ENCODE measurements around the gene SOX5.

SOX5 gene

GRCh38 chr12:23867794-23868193 lies 81.7 kb downstream of the SOX5 start:
- DNase-seq (ENCODE audit: low spot score): no peak
- no peaks in the 10 kb centered on the region for H3K4me1 ChIP-seq (ENCODE audit: insufficient read depth, poor library complexity, severe bottlenecking)
- no peaks in the 10 kb centered on the region for H3K27me3 ChIP-seq (ENCODE audit: insufficient read depth, poor library complexity, severe bottlenecking)
- no peak overlapping the region for H3K4me3 ChIP-seq (ENCODE audit: severe bottlenecking)
- no peak for ATAC-seq (ENCODE audit: low read depth)
- no peaks in the 10 kb centered on the region for H3K9me3 ChIP-seq (ENCODE audit: severe bottlenecking)
- H3K27ac ChIP-seq (ENCODE audit: poor library complexity, severe bottlenecking): no peak overlapping the region
- TF ChIP-seq CTCF (IDR thresholded peaks at IDR 0.05; ENCODE audit: poor library complexity, severe bottlenecking): no peak
- no peaks in the 10 kb centered on the region for H3K36me3 ChIP-seq (ENCODE audit: low read depth)

GRCh38 chr12:23862701-23863100 lies 86.8 kb downstream of the SOX5 start:
- TF ChIP-seq CTCF (IDR thresholded peaks at IDR 0.05; ENCODE audit: poor library complexity, severe bottlenecking): no peak
- ATAC-seq (ENCODE audit: low read depth) (no peak), DNase-seq (ENCODE audit: low spot score) (no peak)
- Histone ChIP-seq H3K9me3 (ENCODE audit: severe bottlenecking) (no peaks in the 10 kb centered on the region), H3K4me1 (ENCODE audit: insufficient read depth, poor library complexity, severe bottlenecking) (no peaks in the 10 kb centered on the region), H3K27ac (ENCODE audit: poor library complexity, severe bottlenecking) (no peak overlapping the region), H3K36me3 (ENCODE audit: low read depth) (no peaks in the 10 kb centered on the region), H3K4me3 (ENCODE audit: severe bottlenecking) (no peak overlapping the region), H3K27me3 (ENCODE audit: insufficient read depth, poor library complexity, severe bottlenecking) (no peaks in the 10 kb centered on the region)

- Histone ChIP-seq H3K9me3 (ENCODE audit: severe bottlenecking) (no peaks in the 10 kb centered on the region), H3K36me3 (ENCODE audit: low read depth) (no peaks in the 10 kb centered on the region), H3K4me1 (ENCODE audit: insufficient read depth, poor library complexity, severe bottlenecking) (no peaks in the 10 kb centered on the region), H3K4me3 (ENCODE audit: severe bottlenecking) (no peak overlapping the region), H3K27ac (ENCODE audit: poor library complexity, severe bottlenecking) (no peak overlapping the region), H3K27me3 (ENCODE audit: insufficient read depth, poor library complexity, severe bottlenecking) (no peaks in the 10 kb centered on the region)
- no peak for TF ChIP-seq CTCF (IDR thresholded peaks at IDR 0.05; ENCODE audit: poor library complexity, severe bottlenecking)
- ATAC-seq (ENCODE audit: low read depth) (no peak), DNase-seq (ENCODE audit: low spot score) (no peak)
These were observed 89.5 kb downstream of the SOX5 start for GRCh38 chr12:23860019-23860418.

- Histone ChIP-seq H3K27me3 (ENCODE audit: insufficient read depth, poor library complexity, severe bottlenecking) (no peaks in the 10 kb centered on the region), H3K27ac (ENCODE audit: poor library complexity, severe bottlenecking) (no peak overlapping the region), H3K4me1 (ENCODE audit: insufficient read depth, poor library complexity, severe bottlenecking) (no peaks in the 10 kb centered on the region), H3K36me3 (ENCODE audit: low read depth) (no peaks in the 10 kb centered on the region), H3K4me3 (ENCODE audit: severe bottlenecking) (no peak overlapping the region), H3K9me3 (ENCODE audit: severe bottlenecking) (no peaks in the 10 kb centered on the region)
- TF ChIP-seq CTCF (IDR thresholded peaks at IDR 0.05; ENCODE audit: poor library complexity, severe bottlenecking): no peak
- DNase-seq (ENCODE audit: low spot score) (no peak), ATAC-seq (ENCODE audit: low read depth) (no peak)
These were observed 92.3 kb downstream of the SOX5 start for GRCh38 chr12:23857178-23857577.

- TF ChIP-seq CTCF (IDR thresholded peaks at IDR 0.05; ENCODE audit: poor library complexity, severe bottlenecking): no peak
- ATAC-seq (ENCODE audit: low read depth): no peak
- no peaks in the 10 kb centered on the region for H3K27me3 ChIP-seq (ENCODE audit: insufficient read depth, poor library complexity, severe bottlenecking)
- no peaks in the 10 kb centered on the region for H3K9me3 ChIP-seq (ENCODE audit: severe bottlenecking)
- no peak overlapping the region for H3K4me3 ChIP-seq (ENCODE audit: severe bottlenecking)
- no peak overlapping the region for H3K27ac ChIP-seq (ENCODE audit: poor library complexity, severe bottlenecking)
- no peaks in the 10 kb centered on the region for H3K4me1 ChIP-seq (ENCODE audit: insufficient read depth, poor library complexity, severe bottlenecking)
- no peaks in the 10 kb centered on the region for H3K36me3 ChIP-seq (ENCODE audit: low read depth)
- DNase-seq (ENCODE audit: low spot score): no peak
These were observed 93.7 kb downstream of the SOX5 start for GRCh38 chr12:23855813-23856212.
